GM18508 (cell line): ENCODE measurements around the gene GRIFIN.

Experiments
- ATAC-seq: cut with Tn5 transposase; IDR thresholded peaks from one replicate; pipeline ENCODE4 v1.9.1; 2021; ENCODE audit warnings: moderate number of reproducible peaks; ENCODE audit not compliant: insufficient read depth, unreplicated experiment

GRIFIN gene

GRCh38 chr7:2499719-2500430 is 23.7 kb upstream of the GRIFIN start:
- ATAC-seq, result no peak

- no peak for ATAC-seq
Measured at GRCh38 chr7:2499181-2499580, 23.0 kb upstream of the GRIFIN start.

GRCh38 chr7:2498708-2499107 is 22.5 kb upstream of the GRIFIN start:
- no peak for ATAC-seq

GRCh38 chr7:2497500-2498336 is 21.5 kb upstream of the GRIFIN start:
- no peak for ATAC-seq

- ATAC-seq, result no peak
Measured at GRCh38 chr7:2497065-2497464, 20.9 kb upstream of the GRIFIN start.

GRCh38 chr7:2496375-2496774 is 20.2 kb upstream of the GRIFIN start:
- ATAC-seq, result no peak

- ATAC-seq, result no peak
Measured at GRCh38 chr7:2495418-2496299, 19.5 kb upstream of the GRIFIN start.

GRCh38 chr7:2494191-2495130 is 18.3 kb upstream of the GRIFIN start:
- no peak for ATAC-seq

- no peak for ATAC-seq
Measured at GRCh38 chr7:2493205-2494164, 17.3 kb upstream of the GRIFIN start.

- no peak for ATAC-seq
Measured at GRCh38 chr7:2492038-2492437, 15.8 kb upstream of the GRIFIN start.

- ATAC-seq, result no peak
Measured at GRCh38 chr7:2490181-2490651, 14.0 kb upstream of the GRIFIN start.

GRCh38 chr7:2488681-2489080 is 12.5 kb upstream of the GRIFIN start:
- ATAC-seq, result no peak

GRCh38 chr7:2488272-2488645 is 12.1 kb upstream of the GRIFIN start:
- no peak for ATAC-seq

GRCh38 chr7:2487586-2488271 is 11.5 kb upstream of the GRIFIN start:
- no peak for ATAC-seq

GRCh38 chr7:2484868-2485267 is 8.7 kb upstream of the GRIFIN start:
- ATAC-seq, result no peak

- no peak for ATAC-seq
Measured at GRCh38 chr7:2483494-2483893, 7.3 kb upstream of the GRIFIN start.

GRCh38 chr7:2482725-2483451 is 6.7 kb upstream of the GRIFIN start:
- no peak for ATAC-seq
